Astrocyte of the hippocampus (primary cell): ENCODE data around the gene RNF111.
"Not testable (repeated sequence)": the region's sequence is repeated elsewhere in the genome, so short reads cannot be mapped to it uniquely, and the experiment has no call there.

ENCODE experiments used
- DNase-seq: peaks from one replicate; pipeline ENCODE4 v3.0.0; 2011; ENCODE audit warnings: low read depth, low spot score

Gene RNF111

GRCh38 chr15:59133929-59134427, 146.5 kb downstream of the RNF111 start:
- no peak for DNase-seq

DNA sequence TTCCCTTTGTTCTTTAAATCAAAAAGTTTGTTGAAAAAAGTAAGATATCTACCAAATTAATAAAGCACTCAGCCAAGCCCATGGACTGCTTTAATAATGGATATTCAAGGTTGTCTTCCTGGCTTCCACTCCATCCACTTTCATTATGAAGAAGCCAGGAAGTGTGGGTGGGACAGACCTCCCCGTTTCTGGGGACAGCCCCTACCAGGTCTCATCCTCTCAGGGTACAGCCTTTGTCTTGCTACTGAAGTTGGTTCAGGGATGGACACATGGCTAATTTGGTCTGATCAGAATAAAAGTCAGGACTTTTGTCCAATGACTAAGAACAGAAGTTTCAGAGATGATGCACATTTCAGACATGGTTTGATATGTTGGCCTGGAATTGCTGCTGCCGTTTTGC, 150.1 kb downstream of the RNF111 start:
- no peak for DNase-seq

DNA sequence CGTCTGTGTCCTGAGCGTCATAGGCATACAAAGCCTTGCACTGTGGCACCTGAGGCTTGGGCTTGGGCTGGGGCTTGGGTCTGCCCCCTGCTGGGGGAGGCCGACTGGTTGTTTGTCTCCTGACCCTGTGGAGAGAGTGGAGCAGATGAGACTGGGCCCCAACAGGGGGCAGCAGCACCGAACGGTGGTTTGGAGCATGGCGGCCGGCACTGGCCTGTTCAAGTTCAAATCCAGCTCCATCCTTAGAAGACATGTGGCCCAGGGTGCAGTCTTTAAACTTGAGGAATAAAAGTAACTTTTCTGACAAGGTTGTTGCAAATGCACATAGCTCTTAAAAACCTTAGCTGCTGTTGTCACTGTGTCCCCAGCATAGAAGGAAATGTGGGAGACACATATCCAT, 150.8 kb downstream of the RNF111 start:
- DNase-seq: peak; percentile 54

DNA sequence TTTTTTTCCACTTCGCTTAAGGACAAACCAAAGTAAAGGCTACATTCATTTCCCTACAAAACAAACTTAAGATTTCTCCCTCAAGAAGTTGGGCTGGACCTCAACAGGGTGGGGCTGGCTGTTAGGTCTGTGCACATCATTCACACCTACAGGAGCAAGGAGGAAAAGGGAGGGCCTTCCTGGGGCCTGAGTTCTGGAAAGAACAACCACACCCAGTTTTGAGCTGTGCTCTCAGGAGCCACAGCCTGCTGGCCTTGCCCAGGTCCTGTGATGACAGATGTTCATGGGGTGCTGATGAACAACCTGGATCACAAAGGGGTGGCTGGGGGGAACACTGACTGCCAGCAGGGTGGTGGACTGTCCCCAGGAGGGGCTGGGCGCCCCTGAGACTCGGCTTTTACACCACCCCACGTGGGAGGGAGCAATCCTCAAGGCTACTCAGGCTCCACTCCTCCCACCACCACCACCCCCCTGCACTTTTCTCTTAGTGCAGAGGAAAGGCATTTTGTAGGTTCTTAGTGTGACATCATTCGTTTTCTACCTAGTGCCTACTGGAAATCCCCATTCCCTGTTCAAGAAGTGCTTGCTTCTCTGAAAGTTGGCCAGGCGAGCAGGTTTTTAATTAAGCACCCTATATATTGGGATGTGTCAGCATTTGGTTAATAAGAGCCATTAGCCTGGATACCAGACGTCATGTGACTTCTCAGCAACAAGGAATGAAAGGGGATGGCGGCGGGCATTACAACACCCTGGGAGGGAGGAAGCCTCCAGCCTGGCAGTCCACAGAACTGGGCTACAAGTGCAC, 153.2 kb downstream of the RNF111 start:
- DNase-seq: peak; percentile 55

- no peak for DNase-seq
Observed at GRCh38 chr15:59143281-59143680, 155.8 kb downstream of the RNF111 start.

GRCh38 chr15:59144594-59144993, 157.1 kb downstream of the RNF111 start:
- DNase-seq: not testable (repeated sequence)
